SKM-1 treated with dmso at 0.1 percent for 144 hours (cell line): Measurements from ENCODE around the gene COL4A5.

Experiments used
- DNase-seq: peaks from one replicate; lab custom pipeline; 2025; ENCODE audit not compliant: unreplicated experiment; lab: John Stamatoyannopoulos, UW

COL4A5 gene

DNA sequence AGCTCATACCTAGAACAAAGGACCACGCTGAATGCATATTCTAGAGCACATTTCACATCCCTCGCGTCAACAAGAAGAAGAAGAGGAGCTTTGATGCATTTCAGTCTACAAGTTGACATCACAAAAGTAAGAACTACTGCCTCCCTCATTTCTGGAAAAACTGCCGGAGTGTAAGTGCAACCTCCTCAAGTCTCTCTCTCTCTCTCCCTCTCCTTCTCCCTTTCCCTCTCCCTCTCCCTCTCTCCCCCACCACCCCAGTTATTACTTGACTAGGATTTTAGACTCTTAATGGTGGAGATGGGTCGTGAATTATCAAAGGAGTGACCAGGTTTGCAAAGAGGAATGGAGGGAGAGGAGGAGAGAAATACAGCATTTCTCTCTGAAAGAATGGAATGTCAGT is 298.1 kb downstream of the COL4A5 start:
- DNase-seq = no peak

- no peak for DNase-seq
Measured at GRCh38 chrX:108740299-108740774, 300.7 kb downstream of the COL4A5 start.
